HG03521 (cell line): ENCODE results near the gene GREM2.

ENCODE experiments used
- ATAC-seq: cut with Tn5 transposase; IDR thresholded peaks from one replicate; pipeline ENCODE4 v1.9.1; 2021; ENCODE audit warnings: mild to moderate bottlenecking, moderate library complexity; ENCODE audit not compliant: unreplicated experiment

The GREM2 gene

GRCh38 chr1:240611619-240612480 is at the start of gene GREM2:
GREM2 (minus strand) TSS chr1:240612155; CDS start chr1:240493475, 118,680 bp downstream.
- ATAC-seq, result peak; percentile 86

GRCh38 chr1:240658312-240658960 is 46.5 kb upstream of the GREM2 start:
- ATAC-seq, result no peak

GRCh38 chr1:240656531-240656930 is 44.6 kb upstream of the GREM2 start:
- ATAC-seq, result no peak

GRCh38 chr1:240652961-240653409 is 41.0 kb upstream of the GREM2 start:
- ATAC-seq, result no peak

GRCh38 chr1:240652549-240652948 is 40.6 kb upstream of the GREM2 start:
- ATAC-seq, result no peak

GRCh38 chr1:240650877-240651276 is 38.9 kb upstream of the GREM2 start:
- no peak for ATAC-seq

- no peak for ATAC-seq
Measured at GRCh38 chr1:240649733-240650721, 38.1 kb upstream of the GREM2 start.

- no peak for ATAC-seq
Measured at GRCh38 chr1:240646571-240647240, 34.8 kb upstream of the GREM2 start.

- ATAC-seq, result no peak
Measured at GRCh38 chr1:240644732-240645131, 32.8 kb upstream of the GREM2 start.

- ATAC-seq, result no peak
Measured at GRCh38 chr1:240635466-240636256, 23.7 kb upstream of the GREM2 start.

GRCh38 chr1:240630409-240630808 is 18.5 kb upstream of the GREM2 start:
- no peak for ATAC-seq

GRCh38 chr1:240621249-240621648 is 9.3 kb upstream of the GREM2 start:
- ATAC-seq, result no peak

GRCh38 chr1:240619906-240620621 is 8.1 kb upstream of the GREM2 start:
- no peak for ATAC-seq

- ATAC-seq, result no peak
Measured at GRCh38 chr1:240619357-240619756, 7.4 kb upstream of the GREM2 start.

GRCh38 chr1:240618946-240619345 is 7.0 kb upstream of the GREM2 start:
- no peak for ATAC-seq

- no peak for ATAC-seq
Measured at GRCh38 chr1:240616018-240616417, 4.1 kb upstream of the GREM2 start.

- ATAC-seq, result no peak
Measured at GRCh38 chr1:240613356-240614142, 1.6 kb upstream of the GREM2 start.

- ATAC-seq, result no peak
Measured at GRCh38 chr1:240612811-240613210, 856 bp upstream of the GREM2 start.
